ENCODE results near the gene CTNNA3. TPM values are rescaled to one million over a fixed set of nuclear protein-coding genes. Genes with fewer than 3 reads are reported as not detected.
"Not testable (repeated sequence)": the region's sequence is repeated elsewhere in the genome, so short reads cannot be mapped to it uniquely, and the experiment has no call there.

The CTNNA3 gene
- total RNA-seq, 1 donor from 2014 or later: 3.3 TPM

- DNase-seq: no peak
- Mint-ChIP-seq H3K36me3 (ENCODE audit: unreplicated experiment) (no peaks in the 10 kb centered on the region), H3K4me3 (ENCODE audit: unreplicated experiment) (no peak overlapping the region), H3K4me1 (ENCODE audit: low read depth, unreplicated experiment) (no peaks in the 10 kb centered on the region), H3K27ac (ENCODE audit: unreplicated experiment) (no peak overlapping the region), H3K9me3 (ENCODE audit: unreplicated experiment) (no peaks in the 10 kb centered on the region), H3K27me3 (ENCODE audit: unreplicated experiment) (no peaks in the 10 kb centered on the region)
- TF ChIP-seq CTCF (IDR thresholded peaks at IDR 0.05; ENCODE audit: partially characterized antibody, unreplicated experiment): no peak
These were observed 453.5 kb downstream of the CTNNA3 start for GRCh38 chr10:67242528-67242927.

GRCh38 chr10:67241451-67241850, 454.5 kb downstream of the CTNNA3 start:
- H3K27me3 Mint-ChIP-seq (ENCODE audit: unreplicated experiment): no peaks in the 10 kb centered on the region
- no peaks in the 10 kb centered on the region for H3K9me3 Mint-ChIP-seq (ENCODE audit: unreplicated experiment)
- no peak overlapping the region for H3K4me3 Mint-ChIP-seq (ENCODE audit: unreplicated experiment)
- no peaks in the 10 kb centered on the region for H3K4me1 Mint-ChIP-seq (ENCODE audit: low read depth, unreplicated experiment)
- no peak overlapping the region for H3K27ac Mint-ChIP-seq (ENCODE audit: unreplicated experiment)
- no peak for TF ChIP-seq CTCF (IDR thresholded peaks at IDR 0.05; ENCODE audit: partially characterized antibody, unreplicated experiment)
- DNase-seq: no peak
- no peaks in the 10 kb centered on the region for H3K36me3 Mint-ChIP-seq (ENCODE audit: unreplicated experiment)

DNA sequence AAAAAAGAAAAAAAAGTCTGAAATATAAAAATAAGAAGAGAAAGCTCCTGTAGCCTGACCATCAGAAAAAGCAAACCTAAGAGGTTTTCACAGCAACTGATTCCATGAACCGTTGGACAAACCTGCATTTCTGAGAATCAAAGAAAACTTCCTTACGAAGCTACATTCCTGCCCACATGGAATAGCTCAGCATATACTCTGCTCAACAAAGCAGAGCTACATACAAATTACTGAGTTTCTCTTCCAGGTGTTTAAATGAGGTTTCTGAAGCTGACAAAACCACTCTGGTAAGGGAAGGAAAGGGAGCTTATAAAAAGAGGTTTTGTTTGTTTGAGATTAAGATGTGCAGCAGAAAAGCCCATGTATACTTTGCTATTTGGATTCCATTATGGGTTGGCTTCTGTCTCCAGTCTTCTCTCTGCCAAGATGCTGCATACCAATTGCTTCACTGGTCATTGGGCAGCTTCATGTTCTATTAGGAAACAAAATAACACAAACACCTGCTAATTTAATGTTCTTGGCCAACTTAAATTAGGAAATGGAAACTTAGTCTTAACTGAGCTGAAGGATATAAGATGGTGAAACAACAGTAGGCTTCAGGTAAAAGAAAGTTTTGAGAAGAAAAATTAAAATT, 456.0 kb downstream of the CTNNA3 start:
- Mint-ChIP-seq H3K27ac (ENCODE audit: unreplicated experiment) (no peak overlapping the region), H3K36me3 (ENCODE audit: unreplicated experiment) (no peaks in the 10 kb centered on the region), H3K27me3 (ENCODE audit: unreplicated experiment) (no peaks in the 10 kb centered on the region), H3K4me3 (ENCODE audit: unreplicated experiment) (no peak overlapping the region), H3K4me1 (ENCODE audit: low read depth, unreplicated experiment) (no peaks in the 10 kb centered on the region), H3K9me3 (ENCODE audit: unreplicated experiment) (no peaks in the 10 kb centered on the region)
- DNase-seq: no peak
- no peak for TF ChIP-seq CTCF (IDR thresholded peaks at IDR 0.05; ENCODE audit: partially characterized antibody, unreplicated experiment)

DNA sequence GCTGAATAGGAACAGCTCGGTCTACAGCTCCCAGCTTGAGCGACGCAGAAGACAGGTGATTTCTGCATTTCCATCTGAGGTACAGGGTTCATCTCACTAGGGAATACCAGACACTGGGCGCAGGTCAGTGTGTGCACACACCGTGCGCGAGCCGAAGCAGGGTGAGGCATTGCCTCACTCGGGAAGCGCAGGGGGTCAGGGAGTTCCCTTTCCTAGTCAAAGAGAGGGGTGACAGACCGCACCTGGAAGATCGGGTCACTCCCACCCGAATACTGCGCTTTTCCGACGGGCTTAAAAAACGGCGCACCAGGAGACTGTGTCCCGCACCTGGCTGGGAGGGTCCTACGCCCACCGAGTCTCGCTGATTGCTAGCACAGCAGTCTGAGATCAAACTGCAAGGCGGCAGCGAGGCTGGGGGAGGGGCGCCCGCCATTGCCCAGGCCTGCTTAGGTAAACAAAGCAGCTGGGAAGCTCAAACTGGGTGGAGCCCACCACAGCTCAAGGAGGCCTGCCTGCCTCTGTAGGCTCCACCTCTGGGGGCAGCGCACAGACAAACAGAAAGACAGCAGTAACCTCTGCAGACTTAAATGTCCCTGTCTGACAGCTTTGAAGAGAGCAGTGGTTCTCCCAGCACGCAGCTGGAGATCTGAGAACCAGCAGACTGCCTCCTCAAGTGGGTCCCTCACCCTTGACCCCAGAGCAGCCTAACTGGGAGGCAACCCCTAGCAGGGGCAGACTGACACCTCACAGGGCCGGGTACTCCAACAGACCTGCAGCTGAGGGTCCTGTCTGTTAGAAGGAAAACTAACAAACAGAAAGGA, 465.1 kb downstream of the CTNNA3 start:
- peak overlapping the region; percentile 94 for H3K4me3 Mint-ChIP-seq (ENCODE audit: unreplicated experiment)
- H3K27me3 Mint-ChIP-seq (ENCODE audit: unreplicated experiment); H3K9me3 Mint-ChIP-seq (ENCODE audit: unreplicated experiment); H3K4me1 Mint-ChIP-seq (ENCODE audit: low read depth, unreplicated experiment); DNase-seq; H3K36me3 Mint-ChIP-seq (ENCODE audit: unreplicated experiment): not testable (repeated sequence)
- peak overlapping the region; percentile 91 for H3K27ac Mint-ChIP-seq (ENCODE audit: unreplicated experiment)

DNA sequence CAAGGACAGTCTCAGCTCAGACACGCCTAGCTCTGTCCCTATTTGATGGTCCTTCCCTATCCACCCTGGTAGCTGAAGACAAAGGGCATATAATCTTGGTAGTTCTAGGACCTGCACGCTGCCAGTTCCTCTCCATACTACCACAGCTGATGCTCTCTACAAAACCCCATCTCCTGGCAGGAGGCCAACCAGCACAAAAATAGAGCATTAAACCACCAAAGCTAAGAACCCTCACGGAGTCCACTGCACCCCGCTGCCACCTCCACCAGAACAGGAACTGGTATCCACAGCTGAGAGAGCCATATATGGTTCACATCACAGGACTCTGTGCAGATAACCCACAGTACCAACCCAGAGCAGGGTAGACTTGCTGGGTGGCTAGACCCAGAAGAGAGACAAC, 470.8 kb downstream of the CTNNA3 start:
- H3K4me3 Mint-ChIP-seq (ENCODE audit: unreplicated experiment): no peak overlapping the region
- H3K36me3 Mint-ChIP-seq (ENCODE audit: unreplicated experiment): peaks cover 9% of the 10 kb centered on the region
- no peak for DNase-seq
- no peak overlapping the region for H3K27ac Mint-ChIP-seq (ENCODE audit: unreplicated experiment)
- H3K9me3 Mint-ChIP-seq (ENCODE audit: unreplicated experiment): peaks cover 6% of the 10 kb centered on the region
- H3K4me1 Mint-ChIP-seq (ENCODE audit: low read depth, unreplicated experiment): no peaks in the 10 kb centered on the region
- no peak for TF ChIP-seq CTCF (IDR thresholded peaks at IDR 0.05; ENCODE audit: partially characterized antibody, unreplicated experiment)
- no peaks in the 10 kb centered on the region for H3K27me3 Mint-ChIP-seq (ENCODE audit: unreplicated experiment)
